H1 (cell line): ENCODE data around the gene MARCHF10. TPM values are rescaled to one million over a fixed set of nuclear protein-coding genes. Genes with fewer than 3 reads are reported as not detected.

Experiments
- CTCF ChIA-PET: fragments of 300-600 bp; sonication (Branson Sonifier 250); formaldehyde crosslinking; loops from one replicate; lab custom pipeline; 2021; ENCODE audit not compliant: partially characterized antibody; lab: Charles Lee
- POLR2A ChIA-PET: fragments of 300-600 bp; sonication (Branson Sonifier 250); formaldehyde crosslinking; loops from one replicate; lab custom pipeline; 2021; ENCODE audit warnings: inconsistent platforms; ENCODE audit not compliant: partially characterized antibody; lab: Charles Lee
- DNase-seq, 2 experiments: peaks; one replicate each; pipeline versions ENCODE4 v3.0.0 to v3.0.0-alpha.2; 2010 to 2022; ENCODE audit warnings: low spot score in 2 of 2, low read depth in 1 of 2, mixed read lengths in 1 of 2
- FAIRE-seq: peaks from 2 replicates; lab custom pipeline; 2011; peaks lifted over from hg19 to GRCh38; lab: Jason Lieb, UNC
- H2AFZ ChIP-seq: 2 replicates; pipeline ENCODE4 v1.8.1; 2012; ENCODE audit warnings: low read length, inconsistent platforms
- H2AK5ac ChIP-seq: 2 replicates; pipeline ENCODE4 v1.6.1; 2013; ENCODE audit warnings: low read depth, low read length
- H2BK120ac ChIP-seq: replicated peaks from 2 replicates; pipeline ENCODE3; 2013; ENCODE audit warnings: low read depth, low read length, inconsistent platforms
- H2BK12ac ChIP-seq: 2 replicates; pipeline ENCODE4 v1.6.1; 2013; ENCODE audit warnings: low read depth, low read length
- H2BK15ac ChIP-seq: 2 replicates; pipeline ENCODE4 v1.6.1; 2013; ENCODE audit warnings: low read length
- H2BK20ac ChIP-seq: 2 replicates; pipeline ENCODE4 v1.6.1; 2013; ENCODE audit warnings: low read length
- H2BK5ac ChIP-seq: 2 replicates; pipeline ENCODE4 v1.6.1; 2013; ENCODE audit warnings: low read depth, low read length
- H3K14ac ChIP-seq: 2 replicates; pipeline ENCODE4 v1.6.1; 2013; ENCODE audit warnings: inconsistent platforms; ENCODE audit not compliant: insufficient read length
- H3K18ac ChIP-seq: 2 replicates; pipeline ENCODE4 v1.6.1; 2013; ENCODE audit warnings: low read length; ENCODE audit errors: extremely low read depth
- H3K23ac ChIP-seq: 2 replicates; pipeline ENCODE4 v1.6.1; 2013; ENCODE audit warnings: inconsistent platforms; ENCODE audit not compliant: insufficient read length
- H3K23me2 ChIP-seq: 2 replicates; pipeline ENCODE4 v1.6.1; 2013; ENCODE audit warnings: low read depth, low read length
- H3K27ac ChIP-seq: 2 replicates; pipeline ENCODE4 v1.6.1; 2011; ENCODE audit warnings: low read depth, low read length, inconsistent platforms
- H3K27me3 ChIP-seq, 4 experiments: replicated peaks in 1 of 4; 1 replicate in 1 of 4; 2 replicates in 3 of 4; pipeline versions ENCODE4 v1.6.1 to v1.8.1; 2011 to 2013; ENCODE audit warnings: low read length in 3 of 4, mild to moderate bottlenecking in 3 of 4, inconsistent platforms in 2 of 4, mixed read lengths in 2 of 4, moderate library complexity in 1 of 4; ENCODE audit not compliant: control insufficient read depth in 3 of 4, insufficient read depth in 3 of 4; ENCODE audit errors: extremely low read depth in 1 of 4
- H3K36me3 ChIP-seq, 4 experiments: 2 replicates each; pipeline versions ENCODE4 v1.6.1 to v1.8.1; 2011 to 2013; ENCODE audit warnings: mild to moderate bottlenecking in 4 of 4, low read length in 3 of 4, moderate library complexity in 2 of 4, control low read depth in 1 of 4, inconsistent platforms in 1 of 4; ENCODE audit not compliant: insufficient read depth in 4 of 4, control insufficient read depth in 2 of 4
- H3K4ac ChIP-seq: replicated peaks from 2 replicates; pipeline ENCODE3; 2013; ENCODE audit warnings: low read length, low read depth, mixed read lengths, inconsistent platforms; ENCODE audit not compliant: insufficient read length
- H3K4me1 ChIP-seq, 4 experiments: replicated peaks in 1 of 4; 1 replicate in 1 of 4; 2 replicates in 3 of 4; pipeline versions ENCODE4 v1.6.1 to v1.8.1; 2011 to 2013; ENCODE audit warnings: low read length in 3 of 4, inconsistent platforms in 2 of 4, mixed read lengths in 1 of 4; ENCODE audit not compliant: insufficient read depth in 4 of 4, control insufficient read depth in 3 of 4
- H3K4me2 ChIP-seq, 2 experiments: 2 replicates each; pipeline versions ENCODE4 v1.6.1 to v1.8.1; 2011 to 2013; ENCODE audit warnings: low read depth in 2 of 2, low read length in 2 of 2, control low read depth in 1 of 2, inconsistent platforms in 1 of 2, mild to moderate bottlenecking in 1 of 2; ENCODE audit not compliant: insufficient read depth in 1 of 2
- H3K4me3 ChIP-seq, 4 experiments: fragments of 200-600, 300-600 bp in 1 of 4; sonication (generic), shearing (Covaris generic), sonication (Bioruptor Twin) in 1 of 4; 2 replicates each; pipeline versions ENCODE4 v1.5.1 to v1.8.1; 2011 to 2016; ENCODE audit warnings: low read length in 4 of 4, low read depth in 3 of 4, control low read depth in 2 of 4, inconsistent platforms in 2 of 4, mild to moderate bottlenecking in 2 of 4, mixed read lengths in 1 of 4, moderate library complexity in 1 of 4; ENCODE audit not compliant: insufficient read depth in 2 of 4; ENCODE audit errors: extremely low read depth in 1 of 4
- H3K56ac ChIP-seq: replicated peaks from 2 replicates; pipeline ENCODE3; 2013; ENCODE audit warnings: low read depth, mild to moderate bottlenecking, mixed read lengths, low read length, inconsistent platforms; ENCODE audit not compliant: insufficient read length
- H3K79me1 ChIP-seq: 2 replicates; pipeline ENCODE4 v1.6.1; 2013; ENCODE audit warnings: low read depth, low read length, control low read depth
- H3K79me2 ChIP-seq, 2 experiments: 2 replicates each; pipeline versions ENCODE4 v1.6.1 to v1.8.1; 2012 to 2013; ENCODE audit warnings: low read length in 2 of 2, mild to moderate bottlenecking in 2 of 2, inconsistent platforms in 1 of 2; ENCODE audit not compliant: insufficient read depth in 2 of 2, control insufficient read depth in 1 of 2
- H3K9ac ChIP-seq, 4 experiments: replicated peaks in 1 of 4; 1 replicate in 1 of 4; 2 replicates in 3 of 4; pipeline versions ENCODE4 v1.6.1 to v1.8.1; 2011 to 2013; ENCODE audit warnings: low read depth in 3 of 4, low read length in 3 of 4, control low read depth in 2 of 4, mild to moderate bottlenecking in 2 of 4, moderate library complexity in 2 of 4, inconsistent platforms in 1 of 4; ENCODE audit errors: extremely low read depth in 1 of 4
- H3K9me3 ChIP-seq, 2 experiments: 2 replicates each; pipeline versions ENCODE4 v1.6.1 to v1.8.1; 2012 to 2013; ENCODE audit warnings: mild to moderate bottlenecking in 2 of 2, moderate library complexity in 2 of 2, control low read depth in 1 of 2, inconsistent platforms in 1 of 2, low read depth in 1 of 2, low read length in 1 of 2, mixed read lengths in 1 of 2; ENCODE audit not compliant: insufficient read depth in 2 of 2
- H4K20me1 ChIP-seq, 2 experiments: replicated peaks in 1 of 2; 2 replicates each; pipeline versions ENCODE3 to v1.8.1; 2011 to 2013; ENCODE audit warnings: inconsistent platforms in 2 of 2, low read length in 2 of 2, mild to moderate bottlenecking in 1 of 2; ENCODE audit not compliant: insufficient read depth in 2 of 2, control insufficient read depth in 1 of 2
- H4K5ac ChIP-seq: 2 replicates; pipeline ENCODE4 v1.6.1; 2013; ENCODE audit warnings: low read length, low read depth, mixed read lengths, inconsistent platforms; ENCODE audit not compliant: insufficient read length
- H4K8ac ChIP-seq: 2 replicates; pipeline ENCODE4 v1.8.0; 2013; ENCODE audit warnings: mild to moderate bottlenecking, moderate library complexity, low read length, inconsistent platforms; ENCODE audit not compliant: insufficient read depth; ENCODE audit errors: extremely low read depth
- H4K91ac ChIP-seq: replicated peaks from 2 replicates; pipeline ENCODE3; 2013; ENCODE audit warnings: low read length, mixed read lengths, inconsistent platforms; ENCODE audit not compliant: insufficient read length
- BCL11A ChIP-seq, 2 experiments: IDR thresholded peaks; one replicate each; pipeline ENCODE4 v1.6.1; 2011; ENCODE audit warnings: low read depth in 2 of 2, low read length in 2 of 2, mild to moderate bottlenecking in 2 of 2
- MAX ChIP-seq: IDR thresholded peaks from 2 replicates; pipeline ENCODE4 v1.6.1; 2012; ENCODE audit warnings: inconsistent platforms
- NANOG ChIP-seq: IDR thresholded peaks from 2 replicates; pipeline ENCODE4 v1.6.1; 2011; ENCODE audit warnings: low read length, low read depth, mild to moderate bottlenecking, inconsistent platforms; ENCODE audit not compliant: insufficient read depth, poor library complexity, severe bottlenecking
- WGBS, 2 experiments: shearing (Covaris generic) in 1 of 2; methylation state at CpG; one replicate each; pipeline versions ENCODE4 v1.1.6 to v1.1.7; 2013 to 2015; ENCODE audit warnings: low lambda C conversion rate in 2 of 2, mixed read lengths in 2 of 2, inconsistent platforms in 1 of 2, low coverage in 1 of 2, missing lambda C conversion rate in 1 of 2; ENCODE audit not compliant: insufficient replicate concordance in 2 of 2, insufficient coverage in 1 of 2, insufficient read length in 1 of 2; ENCODE audit errors: extremely low coverage in 1 of 2, missing lambda C conversion rate in 1 of 2; 5-methylcytosine and 5-hydroxymethylcytosine counted together
- polyA plus RNA-seq, 7 experiments: library from polyadenylated mRNA; depleted of rRNA in 3 of 7; stranded (reverse) in 5 of 7; unstranded in 2 of 7; fragments of >200 nt in 5 of 7; fragments of 200-250 nt in 2 of 7; gene quantifications; 1 replicate in 5 of 7; 2 replicates in 1 of 7; 4 replicates in 1 of 7; pipeline versions ENCODE4 v1.2.1 to v1.2.3, GENCODE V29; 2011 to 2013; ENCODE audit warnings: missing spikeins in 2 of 7, mixed read lengths in 2 of 7
- total RNA-seq: library from RNA; stranded (reverse); fragmentation: NEBNext Ultra II Directional; extraction: Animal tissue kit (Norgen Biotek cat#: 25700); gene quantifications from 2 replicates; pipeline ENCODE4 v1.2.1, GENCODE V29; 2021

The MARCHF10 gene
- total and polyA plus RNA-seq, 2 of the 8 experiments (the other 6 are each of a cell fraction or from before 2014, with no cell fraction given), result 0.48 to 0.73 TPM

GRCh38 chr17:62696726-62697490 is 111.2 kb downstream of the MARCHF10 start:
- Histone ChIP-seq H3K4me1 (peaks cover 0 to 5% (median 0%) of the 10 kb centered on the region in 4 experiments; a peak in 3 of 7 replicates), H4K91ac (no peak overlapping the region), H3K36me3 (no peaks in the 10 kb centered on the region), H3K18ac (no peak overlapping the region; the same call in 1 of the 2 replicates), H3K23me2 (no peaks in the 10 kb centered on the region; the same call in 1 of the 2 replicates), H3K79me1 (no peaks in the 10 kb centered on the region), H2AK5ac (no peak overlapping the region), H3K14ac (no peak overlapping the region)
- CTCF ChIA-PET, result interaction anchor here (1.3 to 7.0 kb wide), 2 partner anchors 9 to 23 kb away, joined by 3 to 68 read pairs; no protein-coding TSS in a partner anchor
- no peak for FAIRE-seq
- WGBS, 2 experiments, result 88% methylated on average over 24 of the region's 27 CpGs; no CpG with 5 or more reads in 1 of the 2 experiments
- no peak for TF ChIP-seq BCL11A (IDR thresholded peaks at IDR 0.05; ENCODE audit: low read depth in 2 of 2, low read length in 2 of 2)
- 0 out of 2 replicates have a peak, but pooled peaks have one; percentile 9 for TF ChIP-seq MAX
- no peak for TF ChIP-seq NANOG
- TF ChIP-seq, all 59 proteins: peak for 1
- no peak overlapping the region for H3K9ac ChIP-seq
- DNase-seq, result no peak
- H2BK20ac ChIP-seq, result no peak overlapping the region
- H3K79me2 ChIP-seq, result no peaks in the 10 kb centered on the region
- H4K8ac ChIP-seq, result no peak overlapping the region; the same call in 1 of the 2 replicates
- H2AFZ ChIP-seq, result peak overlapping the region; percentile 25; the same call in 1 of the 2 replicates
- H3K27ac ChIP-seq, result no peak overlapping the region
- H2BK15ac ChIP-seq, result no peak overlapping the region
- POLR2A ChIA-PET, result no interaction called here
- no peak overlapping the region for H3K4ac ChIP-seq
- H2BK5ac ChIP-seq, result no peak overlapping the region
- no peak overlapping the region for H3K4me3 ChIP-seq
- no peak overlapping the region for H2BK120ac ChIP-seq
- H3K4me2 ChIP-seq, result no peak overlapping the region
- H4K5ac ChIP-seq, result no peak overlapping the region
- no peaks in the 10 kb centered on the region for H3K9me3 ChIP-seq
- no peaks in the 10 kb centered on the region for H4K20me1 ChIP-seq
- no peak overlapping the region for H2BK12ac ChIP-seq
- no peak overlapping the region for H3K23ac ChIP-seq
- H3K27me3 ChIP-seq, result no peaks in the 10 kb centered on the region
- no peak overlapping the region for H3K56ac ChIP-seq
